Activated B cell treated with CpG ODN at 0.5 μM for 24 hours (primary cell): ENCODE results near the gene ALPK1. TPM values are rescaled to one million over a fixed set of nuclear protein-coding genes. Genes with fewer than 3 reads are reported as not detected.
"Not testable (repeated sequence)": the region's sequence is repeated elsewhere in the genome, so short reads cannot be mapped to it uniquely, and the experiment has no call there.

Experiments
- ATAC-seq: fragments of 200-7000 bp; cut with Tn5 transposase; one replicate; pipeline ENCODE4 v1.10.0; 2021; ENCODE audit warnings: low read depth, mild to moderate bottlenecking, moderate library complexity
- CTCF ChIA-PET: fragments of 350-600 bp; sonication (Branson Sonifier 250); formaldehyde crosslinking; loops from one replicate; lab custom pipeline; 2021; ENCODE audit warnings: antibody characterized with exemption; lab: Charles Lee
- POLR2A ChIA-PET: fragments of 350-600 bp; sonication (Branson Sonifier 250); formaldehyde crosslinking; loops from one replicate; lab custom pipeline; 2021; ENCODE audit warnings: antibody characterized with exemption; lab: Charles Lee
- DNase-seq: peaks from one replicate; pipeline ENCODE4 v3.0.0; 2022
- H3K27ac Mint-ChIP-seq: one replicate; pipeline ENCODE4 v1.8.0; 2020; ENCODE audit warnings: mixed read lengths
- H3K27me3 Mint-ChIP-seq: one replicate; pipeline ENCODE4 v1.8.0; 2021; ENCODE audit warnings: mixed read lengths
- H3K36me3 Mint-ChIP-seq: one replicate; pipeline ENCODE4 v1.8.0; 2021; ENCODE audit warnings: low read depth, mixed read lengths
- H3K4me1 Mint-ChIP-seq: one replicate; pipeline ENCODE4 v1.8.0; 2021; ENCODE audit warnings: mixed read lengths
- H3K4me3 Mint-ChIP-seq: one replicate; pipeline ENCODE4 v1.8.0; 2020; ENCODE audit warnings: mild to moderate bottlenecking, mixed read lengths
- H3K9me3 Mint-ChIP-seq: one replicate; pipeline ENCODE4 v1.8.0; 2020; ENCODE audit warnings: mixed read lengths
- intact Hi-C: fragments of 100-400 bp; cut with micrococcal nuclease; formaldehyde crosslinking; loops from one replicate; pipeline ENCODE4 v1.15.1; 2024
- total RNA-seq: library from RNA; stranded (reverse); gene quantifications from 2 replicates; pipeline ENCODE4 v1.2.3, GENCODE V29; 2022
- TF ChIP-seq, protein P1 (sequence below): fragments of 200-600 bp; IDR thresholded peaks from one replicate; pipeline ENCODE4 v1.8.0; 2022; ENCODE audit warnings: antibody characterized with exemption, mild to moderate bottlenecking

ALPK1 gene
- total RNA-seq, 1 donor from 2014 or later = 26.7 TPM

DNA sequence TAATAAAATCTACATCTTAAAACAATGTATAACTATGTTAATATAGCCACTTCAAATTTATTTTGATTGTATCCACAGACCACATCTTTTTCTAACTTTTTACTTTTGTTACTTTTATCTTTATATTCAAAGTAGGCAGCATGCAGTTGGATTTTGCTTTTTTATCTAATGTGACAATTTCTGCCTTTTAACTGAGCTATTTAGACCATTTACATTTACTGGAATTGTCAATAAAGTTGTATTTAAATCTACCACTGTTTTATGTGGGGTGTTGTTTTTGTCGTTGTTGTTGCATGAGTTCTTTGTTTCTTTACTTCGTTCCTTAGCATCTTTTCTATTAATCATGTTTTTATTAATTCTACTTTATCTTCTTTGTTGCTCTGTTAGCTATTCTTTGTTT is 176.8 kb downstream of the ALPK1 start:
- ATAC-seq = no peak
- TF ChIP-seq, protein P1, sequence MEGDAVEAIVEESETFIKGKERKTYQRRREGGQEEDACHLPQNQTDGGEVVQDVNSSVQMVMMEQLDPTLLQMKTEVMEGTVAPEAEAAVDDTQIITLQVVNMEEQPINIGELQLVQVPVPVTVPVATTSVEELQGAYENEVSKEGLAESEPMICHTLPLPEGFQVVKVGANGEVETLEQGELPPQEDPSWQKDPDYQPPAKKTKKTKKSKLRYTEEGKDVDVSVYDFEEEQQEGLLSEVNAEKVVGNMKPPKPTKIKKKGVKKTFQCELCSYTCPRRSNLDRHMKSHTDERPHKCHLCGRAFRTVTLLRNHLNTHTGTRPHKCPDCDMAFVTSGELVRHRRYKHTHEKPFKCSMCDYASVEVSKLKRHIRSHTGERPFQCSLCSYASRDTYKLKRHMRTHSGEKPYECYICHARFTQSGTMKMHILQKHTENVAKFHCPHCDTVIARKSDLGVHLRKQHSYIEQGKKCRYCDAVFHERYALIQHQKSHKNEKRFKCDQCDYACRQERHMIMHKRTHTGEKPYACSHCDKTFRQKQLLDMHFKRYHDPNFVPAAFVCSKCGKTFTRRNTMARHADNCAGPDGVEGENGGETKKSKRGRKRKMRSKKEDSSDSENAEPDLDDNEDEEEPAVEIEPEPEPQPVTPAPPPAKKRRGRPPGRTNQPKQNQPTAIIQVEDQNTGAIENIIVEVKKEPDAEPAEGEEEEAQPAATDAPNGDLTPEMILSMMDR = no peak
- Mint-ChIP-seq H3K36me3 (no peaks in the 10 kb centered on the region), H3K4me1 (no peaks in the 10 kb centered on the region), H3K27me3 (peaks cover 5% of the 10 kb centered on the region), H3K27ac (no peak overlapping the region), H3K9me3 (peaks cover 4% of the 10 kb centered on the region), H3K4me3 (no peak overlapping the region)
- DNase-seq = no peak
- intact Hi-C loops = no loop called here
- ChIA-PET POLR2A (no interaction called here), CTCF (no interaction called here)

DNA sequence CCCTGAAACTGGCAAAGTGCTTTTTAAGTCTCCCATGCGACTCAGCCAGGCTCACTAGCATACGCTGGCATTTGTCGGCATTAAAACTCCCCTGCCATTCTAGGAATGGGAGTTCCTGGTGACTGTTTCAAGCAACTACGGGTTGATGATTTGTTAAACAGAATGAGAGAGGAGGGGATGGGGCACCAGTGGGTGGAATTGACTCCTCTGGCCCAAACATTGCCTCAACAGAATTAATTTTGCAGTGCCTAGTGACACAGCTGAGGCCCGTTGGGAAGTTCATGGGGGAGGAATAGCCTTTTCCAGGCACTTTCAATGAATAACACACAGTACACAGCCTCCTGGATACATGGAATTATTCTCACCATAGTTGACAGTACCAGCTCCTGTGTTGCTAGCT is 188.8 kb downstream of the ALPK1 start:
- ChIA-PET POLR2A (no interaction called here), CTCF (no interaction called here)
- Mint-ChIP-seq H3K27me3 (peaks cover 12% of the 10 kb centered on the region), H3K4me1 (no peaks in the 10 kb centered on the region), H3K27ac (no peak overlapping the region), H3K9me3 (peaks cover 15% of the 10 kb centered on the region), H3K36me3 (peaks cover 7% of the 10 kb centered on the region), H3K4me3 (no peak overlapping the region)
- no peak for DNase-seq
- intact Hi-C loops = no loop called here
- no peak for ATAC-seq
- TF ChIP-seq, protein P1 = no peak

DNA sequence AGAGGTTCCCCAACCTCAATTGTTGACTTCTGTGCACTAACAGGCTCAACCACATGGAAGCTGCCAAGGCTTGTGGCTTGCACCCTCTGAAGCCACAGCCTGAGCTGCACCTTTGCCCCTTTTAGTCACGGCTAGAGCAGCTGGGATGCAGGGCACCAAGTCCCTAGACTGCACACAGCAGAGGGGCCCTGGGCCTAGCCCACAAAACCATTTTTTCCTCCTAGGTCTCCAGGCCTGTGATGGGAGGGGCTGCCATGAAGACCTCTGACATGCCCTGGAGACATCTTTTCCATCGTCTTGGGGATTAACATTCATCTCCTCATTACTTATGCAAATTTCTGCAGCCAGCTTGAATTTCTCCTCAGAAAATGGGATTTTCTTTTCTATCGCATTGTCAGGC is 193.6 kb downstream of the ALPK1 start:
- ATAC-seq, H3K36me3 Mint-ChIP-seq, H3K27me3 Mint-ChIP-seq, POLR2A ChIA-PET, H3K27ac Mint-ChIP-seq, CTCF ChIA-PET, DNase-seq, H3K4me1 Mint-ChIP-seq, H3K4me3 Mint-ChIP-seq, intact Hi-C loops: not testable (repeated sequence)
- peaks cover 16% of the 10 kb centered on the region for H3K9me3 Mint-ChIP-seq

Other genes with a start within 250 kb of the ALPK1 start
- 1.1 and 1.5 TPM in 2 replicates for gene FAM241A, start 151.9 kb upstream of the ALPK1 start, total RNA-seq
- gene AP1AR, start 65.6 kb upstream of the ALPK1 start, total RNA-seq = 20.1 and 24.3 TPM in 2 replicates
- 36.4 and 43.4 TPM in 2 replicates for gene TIFA, start 11.5 kb upstream of the ALPK1 start, total RNA-seq
- not detected in 2 replicates for gene NEUROG2, start 218.8 kb downstream of the ALPK1 start, total RNA-seq